Prostate gland (tissue), 2 donors: ENCODE data around the gene NXPH2. TPM values are rescaled to one million over a fixed set of nuclear protein-coding genes. Genes with fewer than 3 reads are reported as not detected.

Source experiments
- DNase-seq: peaks from one replicate; pipeline ENCODE4 v3.0.0-alpha.2; 2019; ENCODE audit warnings: low spot score
- H3K27ac ChIP-seq, 2 donors: fragments of 200-600 bp; sonication (generic); 2 replicates each; pipeline ENCODE4 v1.5.1; 2017 to 2019
- H3K27me3 ChIP-seq: fragments of 200-600 bp; sonication (generic); replicated peaks from 2 replicates; pipeline ENCODE4 v1.5.1; 2019; ENCODE audit not compliant: insufficient read depth
- H3K36me3 ChIP-seq, 2 donors: fragments of 200-600 bp; sonication (generic); 1 replicate in 1 of 2; 2 replicates in 1 of 2; pipeline versions ENCODE4 v1.5.1 to v1.8.1; 2017 to 2019
- H3K4me1 ChIP-seq: fragments of 200-600 bp; sonication (generic); replicated peaks from 2 replicates; pipeline ENCODE4 v1.5.1; 2019
- H3K4me3 ChIP-seq, 2 donors: fragments of 200-600 bp; sonication (generic); 2 replicates each; pipeline ENCODE4 v1.5.1; 2017 to 2019
- H3K9me3 ChIP-seq: fragments of 200-600 bp; sonication (generic); 2 replicates; pipeline ENCODE4 v1.5.1; 2017
- POLR2A ChIP-seq: fragments of 450-650 bp; IDR thresholded peaks from one replicate; pipeline ENCODE4 v1.6.1; 2016; ENCODE audit warnings: antibody characterized with exemption, mild to moderate bottlenecking
- POLR2AphosphoS5 ChIP-seq: sonication (generic); formaldehyde crosslinking; IDR thresholded peaks from one replicate; pipeline ENCODE4 v1.6.1; 2017; ENCODE audit warnings: antibody characterized with exemption
- WGBS: methylation state at CpG from one replicate; pipeline ENCODE4 v1.1.5; 2018; 5-methylcytosine and 5-hydroxymethylcytosine counted together
- intact Hi-C: fragments of 100-400 bp; cut with DNase I; formaldehyde crosslinking; loops from one replicate; pipeline ENCODE4 v1.14.2; 2022
- total RNA-seq, 2 donors: library from RNA; depleted of rRNA; stranded (reverse); fragments of >200 nt; gene quantifications; one replicate each; pipeline ENCODE4 v1.1.0, GENCODE V29; 2016
- TF ChIP-seq, protein P1 (sequence below), 4 experiments: fragments of 200-600 bp in 2 of 4; fragments of 450-650 bp in 2 of 4; sonication (generic) in 2 of 4; IDR thresholded peaks; 1 replicate in 3 of 4; 2 replicates in 1 of 4; pipeline ENCODE4 v1.5.1; 2016 to 2019; ENCODE audit warnings: antibody characterized with exemption in 4 of 4, mild to moderate bottlenecking in 2 of 4, moderate library complexity in 2 of 4

The NXPH2 gene
- total RNA-seq, 2 donors from 2014 or later: not detected

GRCh38 chr2:138707392-138708074 is 72.7 kb downstream of the NXPH2 start:
- TF ChIP-seq, protein P1, sequence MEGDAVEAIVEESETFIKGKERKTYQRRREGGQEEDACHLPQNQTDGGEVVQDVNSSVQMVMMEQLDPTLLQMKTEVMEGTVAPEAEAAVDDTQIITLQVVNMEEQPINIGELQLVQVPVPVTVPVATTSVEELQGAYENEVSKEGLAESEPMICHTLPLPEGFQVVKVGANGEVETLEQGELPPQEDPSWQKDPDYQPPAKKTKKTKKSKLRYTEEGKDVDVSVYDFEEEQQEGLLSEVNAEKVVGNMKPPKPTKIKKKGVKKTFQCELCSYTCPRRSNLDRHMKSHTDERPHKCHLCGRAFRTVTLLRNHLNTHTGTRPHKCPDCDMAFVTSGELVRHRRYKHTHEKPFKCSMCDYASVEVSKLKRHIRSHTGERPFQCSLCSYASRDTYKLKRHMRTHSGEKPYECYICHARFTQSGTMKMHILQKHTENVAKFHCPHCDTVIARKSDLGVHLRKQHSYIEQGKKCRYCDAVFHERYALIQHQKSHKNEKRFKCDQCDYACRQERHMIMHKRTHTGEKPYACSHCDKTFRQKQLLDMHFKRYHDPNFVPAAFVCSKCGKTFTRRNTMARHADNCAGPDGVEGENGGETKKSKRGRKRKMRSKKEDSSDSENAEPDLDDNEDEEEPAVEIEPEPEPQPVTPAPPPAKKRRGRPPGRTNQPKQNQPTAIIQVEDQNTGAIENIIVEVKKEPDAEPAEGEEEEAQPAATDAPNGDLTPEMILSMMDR (IDR thresholded peaks at IDR 0.05): no peak
- TF ChIP-seq POLR2A: no peak
- TF ChIP-seq POLR2AphosphoS5: no peak
- no peak for DNase-seq
- H3K4me3 ChIP-seq: no peak overlapping the region
- H3K27ac ChIP-seq: no peak overlapping the region
- no peaks in the 10 kb centered on the region for H3K9me3 ChIP-seq
- H3K4me1 ChIP-seq: no peaks in the 10 kb centered on the region
- H3K27me3 ChIP-seq: no peaks in the 10 kb centered on the region
- no peaks in the 10 kb centered on the region for H3K36me3 ChIP-seq
- intact Hi-C loops: no loop called here

DNA sequence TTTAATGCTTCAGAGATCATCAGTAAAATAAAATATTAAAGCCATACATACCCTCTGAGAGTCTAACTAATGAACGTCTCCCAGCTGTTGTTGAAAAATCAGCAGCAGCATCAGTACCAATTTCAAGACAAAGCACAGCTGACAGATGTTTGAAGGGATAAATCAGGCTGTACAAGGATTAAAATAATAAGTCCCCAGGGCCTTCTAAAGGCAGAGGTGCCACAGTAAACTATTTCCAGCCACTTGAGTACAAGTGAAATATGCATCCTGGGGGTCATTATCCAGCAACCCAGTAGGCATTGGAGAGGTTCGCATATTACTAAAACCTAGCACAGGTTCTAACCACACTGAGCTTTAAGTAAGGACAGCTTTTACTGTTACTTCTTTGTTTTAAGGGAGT is 76.9 kb downstream of the NXPH2 start:
- H3K4me3 ChIP-seq: no peak overlapping the region
- intact Hi-C loops: no loop called here

GRCh38 chr2:138700716-138701115 is 79.5 kb downstream of the NXPH2 start:
- no peak for DNase-seq
- TF ChIP-seq POLR2A: no peak
- TF ChIP-seq, protein P1 (IDR thresholded peaks at IDR 0.05): no peak
- no peak for TF ChIP-seq POLR2AphosphoS5
- intact Hi-C loops: no loop called here
- no peaks in the 10 kb centered on the region for H3K4me1 ChIP-seq
- H3K36me3 ChIP-seq: no peaks in the 10 kb centered on the region
- no peak overlapping the region for H3K27ac ChIP-seq
- H3K4me3 ChIP-seq: no peak overlapping the region
- no peaks in the 10 kb centered on the region for H3K9me3 ChIP-seq
- H3K27me3 ChIP-seq: no peaks in the 10 kb centered on the region
- 72% methylated on average over 8 of the region's 8 CpGs for WGBS

More for the DNA sequence above, 76.9 kb downstream of the NXPH2 start:
- Histone ChIP-seq H3K4me1 (no peaks in the 10 kb centered on the region), H3K36me3 (no peaks in the 10 kb centered on the region), H3K9me3 (no peaks in the 10 kb centered on the region), H3K27ac (no peak overlapping the region), H3K27me3 (no peaks in the 10 kb centered on the region)
- 73% methylated on average over 2 of the region's 2 CpGs for WGBS
- DNase-seq: no peak
- TF ChIP-seq POLR2A: no peak
- no peak for TF ChIP-seq POLR2AphosphoS5
- TF ChIP-seq, protein P1 (IDR thresholded peaks at IDR 0.05): no peak

- no peak for TF ChIP-seq POLR2A
- TF ChIP-seq, protein P1 (IDR thresholded peaks at IDR 0.05): no peak
- no peak for TF ChIP-seq POLR2AphosphoS5
- no peaks in the 10 kb centered on the region for H3K4me1 ChIP-seq
- no peak overlapping the region for H3K27ac ChIP-seq
- H3K27me3 ChIP-seq: no peaks in the 10 kb centered on the region
- no peak overlapping the region for H3K4me3 ChIP-seq
- DNase-seq: no peak
- H3K9me3 ChIP-seq: no peaks in the 10 kb centered on the region
- intact Hi-C loops: no loop called here
- WGBS: 72% methylated on average over 8 of the region's 8 CpGs
- no peaks in the 10 kb centered on the region for H3K36me3 ChIP-seq
Measured at GRCh38 chr2:138699421-138699820, 80.8 kb downstream of the NXPH2 start.

- Histone ChIP-seq H3K36me3 (no peaks in the 10 kb centered on the region), H3K27me3 (no peaks in the 10 kb centered on the region), H3K27ac (no peak overlapping the region), H3K4me1 (no peaks in the 10 kb centered on the region), H3K4me3 (no peak overlapping the region), H3K9me3 (no peaks in the 10 kb centered on the region)
- 90% methylated on average over 6 of the region's 6 CpGs for WGBS
- TF ChIP-seq, protein P1 (IDR thresholded peaks at IDR 0.05): no peak
- TF ChIP-seq POLR2AphosphoS5 (no peak), POLR2A (no peak)
- DNase-seq: no peak
- intact Hi-C loops: no loop called here
Measured at GRCh38 chr2:138698428-138698827, 81.8 kb downstream of the NXPH2 start.
